LNCAP (cell line): ENCODE measurements around the gene GLB1L.

Source experiments
- CTCF ChIP-seq: fragments of 450-650 bp; IDR thresholded peaks from 2 replicates; pipeline ENCODE4 v1.5.1; 2017; ENCODE audit warnings: mild to moderate bottlenecking

Gene GLB1L

GRCh38 chr2:219221957-219222518, 23.2 kb downstream of the GLB1L start:
- TF ChIP-seq CTCF, result no peak

- no peak for TF ChIP-seq CTCF
Observed at GRCh38 chr2:219220652-219221402, 24.4 kb downstream of the GLB1L start.

DNA sequence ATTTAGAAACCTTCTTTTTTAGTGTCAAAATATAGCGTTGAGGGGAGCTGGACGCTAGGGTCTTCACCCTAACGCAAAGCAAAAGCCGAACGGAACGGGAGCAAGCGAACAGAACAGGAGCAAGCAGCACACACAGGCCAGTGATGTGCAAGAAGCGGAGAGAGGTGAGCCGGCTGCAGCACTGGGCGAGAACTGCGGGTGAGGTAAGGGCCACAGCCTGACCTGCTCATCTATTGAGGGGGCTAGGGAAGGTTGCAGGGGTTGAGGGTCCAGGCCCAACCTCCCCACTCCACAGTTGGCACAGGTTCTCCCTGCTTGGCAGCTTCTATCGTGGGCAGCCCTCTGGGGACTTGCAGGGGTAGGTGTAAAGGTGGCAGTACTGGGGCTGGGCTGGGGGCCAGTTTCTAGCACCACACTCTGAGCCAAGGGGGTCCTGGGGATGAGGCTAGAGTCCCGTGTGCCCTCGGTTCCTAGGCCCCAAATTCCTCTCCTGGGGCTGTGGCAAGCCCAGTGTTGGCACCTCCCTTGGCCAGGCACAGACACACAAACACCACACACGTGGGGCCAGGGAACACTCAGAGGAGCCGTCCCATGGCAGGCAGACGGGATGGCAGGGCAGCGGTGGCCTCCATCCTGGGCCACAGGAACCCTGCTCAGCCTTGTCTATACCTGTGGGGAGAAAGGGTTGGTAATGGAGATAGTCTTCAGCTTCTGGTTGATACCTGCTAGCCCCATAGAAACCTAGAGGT, 25.3 kb downstream of the GLB1L start:
- no peak for TF ChIP-seq CTCF

GRCh38 chr2:219218732-219219701, 26.2 kb downstream of the GLB1L start, which contains the start of gene ABCB6:
Gene ABCB6 (minus strand): TSS chr2:219218958. CDS start chr2:219218673, 285 bp downstream.
- no peak for TF ChIP-seq CTCF

- TF ChIP-seq CTCF, result no peak
Observed at GRCh38 chr2:219218217-219218731, 27.0 kb downstream of the GLB1L start.

GRCh38 chr2:219216535-219216915, 28.7 kb downstream of the GLB1L start:
- TF ChIP-seq CTCF, result no peak
